SJCRH30 (cell line): ENCODE data around the gene HSD11B1L. TPM values are rescaled to one million over a fixed set of nuclear protein-coding genes. Genes with fewer than 3 reads are reported as not detected.

ENCODE experiments used
- DNase-seq, 2 experiments: peaks; one replicate each; pipeline ENCODE4 v3.0.0-alpha.2; 2015 to 2020
- H3K27ac ChIP-seq: fragments of 250-450 bp; sonication (Bioruptor Pico); 2 replicates; pipeline ENCODE4 v1.5.1; 2020; ENCODE audit warnings: mild to moderate bottlenecking, moderate library complexity
- H3K27me3 ChIP-seq: fragments of 250-450 bp; sonication (Bioruptor Pico); 2 replicates; pipeline ENCODE4 v1.5.1; 2020; ENCODE audit warnings: mild to moderate bottlenecking, moderate library complexity
- H3K36me3 ChIP-seq: fragments of 250-450 bp; sonication (Bioruptor Pico); 2 replicates; pipeline ENCODE4 v1.5.1; 2020; ENCODE audit warnings: mild to moderate bottlenecking, moderate library complexity
- H3K4me1 ChIP-seq: fragments of 250-450 bp; sonication (Bioruptor Pico); 2 replicates; pipeline ENCODE4 v1.5.1; 2020; ENCODE audit warnings: mild to moderate bottlenecking, moderate library complexity
- H3K4me3 ChIP-seq: fragments of 250-450 bp; sonication (Bioruptor Pico); 2 replicates; pipeline ENCODE4 v1.5.1; 2020; ENCODE audit warnings: mild to moderate bottlenecking, moderate library complexity
- H3K9me3 ChIP-seq: fragments of 250-450 bp; sonication (Bioruptor Pico); replicated peaks from 2 replicates; pipeline ENCODE4 v1.5.1; 2020; ENCODE audit warnings: mild to moderate bottlenecking, moderate library complexity
- total RNA-seq: library from RNA; depleted of rRNA; stranded (reverse); fragments of >200 nt; shearing (Covaris generic); gene quantifications from 2 replicates; pipeline ENCODE4 v1.2.3, GENCODE V29; 2014

The HSD11B1L gene
- total RNA-seq, 1 experiment from 2014 or later = 1.3 TPM

GRCh38 chr19:5677136-5677535, 3.7 kb upstream of the HSD11B1L start:
- Histone ChIP-seq H3K27me3 (no peaks in the 10 kb centered on the region), H3K4me1 (peaks cover 32% of the 10 kb centered on the region), H3K27ac (peak overlapping the region; percentile 81), H3K4me3 (no peak overlapping the region), H3K9me3 (no peaks in the 10 kb centered on the region), H3K36me3 (peaks cover 6% of the 10 kb centered on the region)
- no peak for DNase-seq

GRCh38 chr19:5677580-5677979, 3.2 kb upstream of the HSD11B1L start:
- Histone ChIP-seq H3K4me3 (no peak overlapping the region), H3K4me1 (peaks cover 32% of the 10 kb centered on the region), H3K27me3 (no peaks in the 10 kb centered on the region), H3K9me3 (no peaks in the 10 kb centered on the region), H3K27ac (peak overlapping the region; percentile 81), H3K36me3 (0 out of 2 replicates have a peak, but pooled peaks cover 4% of the 10 kb centered on the region)
- DNase-seq = no peak

- Histone ChIP-seq H3K4me3 (no peak overlapping the region), H3K27me3 (no peaks in the 10 kb centered on the region), H3K4me1 (peaks cover 32% of the 10 kb centered on the region), H3K27ac (no peak overlapping the region), H3K9me3 (no peaks in the 10 kb centered on the region), H3K36me3 (0 out of 2 replicates have a peak, but pooled peaks cover 4% of the 10 kb centered on the region)
- DNase-seq = no peak
Measured at GRCh38 chr19:5678071-5678718, 2.6 kb upstream of the HSD11B1L start.

- peaks cover 32% of the 10 kb centered on the region for H3K4me1 ChIP-seq
- no peak for DNase-seq
- peak overlapping the region; percentile 65 for H3K27ac ChIP-seq
- peak overlapping the region; percentile 88 for H3K4me3 ChIP-seq
- no peaks in the 10 kb centered on the region for H3K9me3 ChIP-seq
- no peaks in the 10 kb centered on the region for H3K27me3 ChIP-seq
- H3K36me3 ChIP-seq = no peaks in the 10 kb centered on the region
Measured at GRCh38 chr19:5679289-5680083, 1.3 kb upstream of the HSD11B1L start.

DNA sequence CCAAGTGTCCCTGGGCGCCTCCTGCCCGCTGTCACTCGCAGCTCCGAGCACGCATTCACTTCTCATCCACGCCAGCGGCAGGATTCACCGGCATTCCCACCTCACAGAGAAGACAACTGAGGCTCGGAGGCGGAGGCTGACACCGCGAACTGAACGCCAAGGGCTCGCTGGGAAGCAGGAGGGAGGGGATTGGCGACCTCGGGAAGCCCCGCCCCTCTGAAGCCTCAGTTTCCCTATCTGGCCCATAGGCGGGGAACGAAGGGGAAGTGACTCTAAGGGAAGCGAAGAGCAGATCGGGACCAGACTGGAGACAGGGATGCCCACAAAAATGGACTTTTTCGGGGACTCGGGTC, 767 bp upstream of the HSD11B1L start:
- Histone ChIP-seq H3K4me3 (peak overlapping the region; percentile 88), H3K27ac (peak overlapping the region; percentile 65), H3K27me3 (no peaks in the 10 kb centered on the region), H3K9me3 (no peaks in the 10 kb centered on the region), H3K4me1 (peaks cover 26% of the 10 kb centered on the region), H3K36me3 (no peaks in the 10 kb centered on the region)
- no peak for DNase-seq

DNA sequence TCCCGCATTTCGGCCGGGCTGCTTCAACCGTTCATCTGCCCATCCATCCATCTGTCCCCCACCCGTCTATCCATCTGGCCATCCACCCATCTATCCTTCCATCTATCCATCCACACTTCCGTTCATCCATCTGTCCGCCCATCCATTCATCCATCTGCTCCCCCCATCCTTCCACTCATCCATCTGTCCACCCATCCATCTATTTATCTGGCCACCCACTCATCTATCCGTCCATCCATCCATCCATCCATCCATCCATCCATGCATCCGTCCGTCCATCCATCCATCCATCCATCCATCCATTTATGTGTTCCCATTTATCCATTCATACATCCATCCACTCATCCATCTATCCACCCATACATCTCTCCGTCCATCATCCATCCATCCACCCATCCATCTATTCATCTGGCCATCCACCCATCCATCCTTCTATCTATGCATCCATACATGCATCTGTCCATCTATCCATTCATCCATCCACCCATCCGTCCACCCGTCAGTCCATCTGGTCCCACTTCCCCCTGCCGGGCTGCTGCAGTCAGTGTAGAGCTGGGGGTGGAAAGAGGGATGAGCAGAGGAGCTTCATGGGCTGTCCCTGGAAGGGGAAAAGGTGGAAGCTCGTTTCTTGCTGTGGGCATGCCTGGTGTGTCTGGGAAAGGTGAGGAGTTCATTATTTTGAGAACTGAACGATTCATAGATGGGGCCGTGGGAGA, 722 bp downstream of the HSD11B1L start:
- no peak for DNase-seq
- peak overlapping the region; percentile 88 for H3K4me3 ChIP-seq
- no peaks in the 10 kb centered on the region for H3K36me3 ChIP-seq

DNA sequence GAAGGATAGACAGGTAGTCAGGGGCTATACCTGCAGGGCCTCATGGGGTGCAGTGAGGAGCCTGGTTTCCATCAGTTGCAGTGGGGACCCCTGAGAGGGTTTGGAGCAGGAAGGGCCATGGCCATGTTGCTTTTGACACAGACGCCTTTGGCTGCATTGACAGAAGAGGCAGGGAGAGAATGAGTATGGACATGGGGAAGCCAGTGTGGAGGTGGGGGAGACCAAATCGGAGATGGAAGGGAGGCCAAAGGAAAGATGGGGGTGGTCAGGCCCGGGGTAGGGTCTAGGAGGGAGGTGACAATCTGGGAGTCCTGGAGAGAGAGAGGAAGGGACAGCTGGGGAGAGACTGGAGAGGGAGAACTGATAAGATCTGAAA, 1.3 kb downstream of the HSD11B1L start:
- no peaks in the 10 kb centered on the region for H3K36me3 ChIP-seq
- H3K4me3 ChIP-seq = no peak overlapping the region
- no peak for DNase-seq
- H3K27me3 ChIP-seq = no peaks in the 10 kb centered on the region
- H3K4me1 ChIP-seq = peaks cover 7% of the 10 kb centered on the region
- no peaks in the 10 kb centered on the region for H3K9me3 ChIP-seq
- H3K27ac ChIP-seq = no peak overlapping the region

More for the DNA sequence above, 722 bp downstream of the HSD11B1L start:
- Histone ChIP-seq H3K9me3 (no peaks in the 10 kb centered on the region), H3K27me3 (no peaks in the 10 kb centered on the region), H3K4me1 (peaks cover 11% of the 10 kb centered on the region), H3K27ac (no peak overlapping the region)

DNA sequence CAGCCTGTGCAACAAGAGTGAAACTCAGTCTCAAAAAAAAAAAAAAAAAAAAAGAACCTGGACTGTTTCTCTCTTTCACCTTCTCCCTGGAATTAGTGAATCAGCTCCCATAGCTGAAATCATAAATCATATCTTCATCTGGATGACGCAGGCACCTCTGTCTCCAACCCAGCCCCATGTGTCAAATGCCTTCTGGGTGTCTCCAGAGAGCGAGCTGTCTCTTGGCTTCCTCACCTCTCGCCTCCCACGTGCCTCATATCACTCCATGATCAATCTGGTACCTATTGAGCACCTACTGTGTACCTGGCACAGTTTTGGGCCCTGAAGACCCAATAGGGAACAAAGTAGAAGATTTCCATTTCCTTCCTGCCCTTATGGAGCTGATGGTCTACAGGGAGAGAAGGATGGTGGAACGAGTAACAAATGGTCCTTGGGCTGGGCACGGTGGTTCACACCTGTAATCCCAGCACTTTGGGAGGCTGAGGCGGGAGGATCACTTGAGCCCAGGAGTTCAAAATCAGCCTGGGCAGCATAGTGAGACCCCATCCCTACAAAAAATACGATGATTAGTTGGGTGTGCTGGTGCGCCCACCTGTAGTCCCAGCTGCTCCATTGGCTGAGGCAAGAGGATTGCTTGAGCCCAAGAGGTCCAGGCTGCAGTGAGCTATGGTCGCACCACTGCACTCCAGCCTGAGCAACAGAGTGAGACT, 2.5 kb downstream of the HSD11B1L start:
- no peak overlapping the region for H3K4me3 ChIP-seq
- no peaks in the 10 kb centered on the region for H3K9me3 ChIP-seq
- H3K4me1 ChIP-seq = no peaks in the 10 kb centered on the region; the same call in 1 of the 2 replicates
- H3K36me3 ChIP-seq = no peaks in the 10 kb centered on the region
- H3K27me3 ChIP-seq = no peaks in the 10 kb centered on the region
- H3K27ac ChIP-seq = no peak overlapping the region
- DNase-seq = no peak

GRCh38 chr19:5684694-5685430, 4.0 kb downstream of the HSD11B1L start:
- H3K27ac ChIP-seq = no peak overlapping the region
- H3K9me3 ChIP-seq = no peaks in the 10 kb centered on the region
- H3K4me3 ChIP-seq = no peak overlapping the region
- H3K36me3 ChIP-seq = no peaks in the 10 kb centered on the region
- H3K4me1 ChIP-seq = no peaks in the 10 kb centered on the region; the same call in 1 of the 2 replicates
- H3K27me3 ChIP-seq = no peaks in the 10 kb centered on the region
- DNase-seq = no peak

DNA sequence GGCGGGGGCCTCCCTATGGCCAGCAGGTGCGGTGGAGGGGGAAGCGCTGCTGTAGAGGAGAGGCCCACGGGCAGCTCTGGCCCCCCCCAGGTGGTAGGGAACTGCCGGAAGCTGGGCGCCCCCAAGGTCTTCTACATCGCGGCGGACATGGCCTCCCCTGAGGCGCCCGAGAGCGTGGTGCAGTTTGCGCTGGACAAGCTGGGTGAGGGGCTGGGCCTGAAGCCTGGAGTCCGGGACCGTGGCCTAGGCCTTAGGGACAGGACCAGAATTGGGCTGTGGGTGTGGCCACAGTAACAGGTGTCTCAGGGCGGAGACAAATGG, 5.5 kb downstream of the HSD11B1L start:
- H3K9me3 ChIP-seq = no peaks in the 10 kb centered on the region
- no peak overlapping the region for H3K27ac ChIP-seq
- no peaks in the 10 kb centered on the region; the same call in 1 of the 2 replicates for H3K4me1 ChIP-seq
- no peaks in the 10 kb centered on the region for H3K27me3 ChIP-seq
- peaks cover 10% of the 10 kb centered on the region for H3K36me3 ChIP-seq
- no peak for DNase-seq
- peak overlapping the region; percentile 71 for H3K4me3 ChIP-seq

DNA sequence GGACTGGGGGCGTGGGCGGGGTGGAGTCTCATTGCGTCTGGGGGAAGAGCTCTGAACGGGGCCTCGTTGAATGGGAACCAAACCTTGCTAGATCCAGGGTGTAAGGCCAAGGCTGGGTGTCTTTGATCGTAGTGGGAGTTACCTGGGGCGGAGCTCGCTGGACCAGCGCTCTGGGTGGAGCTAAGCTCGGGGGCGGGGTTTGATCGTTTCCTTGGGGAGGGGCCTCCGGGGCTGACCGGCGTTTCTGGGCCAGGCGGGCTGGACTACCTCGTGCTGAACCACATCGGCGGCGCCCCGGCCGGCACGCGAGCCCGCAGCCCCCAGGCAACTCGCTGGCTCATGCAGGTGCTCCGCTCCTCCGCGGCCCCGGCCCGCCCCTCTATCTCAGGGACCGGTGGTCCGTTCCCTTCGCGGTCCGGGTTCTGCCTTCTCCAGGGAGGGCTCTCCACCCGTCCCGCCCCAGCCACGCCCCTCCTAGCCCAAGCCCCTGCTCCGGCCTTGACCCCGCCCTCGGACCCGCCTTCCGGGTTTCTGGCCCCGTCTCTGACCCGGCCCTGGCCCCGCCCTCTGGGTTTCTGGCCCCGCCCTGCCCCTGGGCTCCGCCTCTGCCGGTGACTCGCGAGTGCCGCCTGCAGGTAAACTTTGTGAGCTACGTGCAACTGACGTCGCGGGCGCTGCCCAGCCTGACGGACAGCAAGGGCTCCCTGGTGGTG, 6.0 kb downstream of the HSD11B1L start:
- no peaks in the 10 kb centered on the region for H3K27me3 ChIP-seq
- peak overlapping the region; percentile 28 for H3K27ac ChIP-seq

DNA sequence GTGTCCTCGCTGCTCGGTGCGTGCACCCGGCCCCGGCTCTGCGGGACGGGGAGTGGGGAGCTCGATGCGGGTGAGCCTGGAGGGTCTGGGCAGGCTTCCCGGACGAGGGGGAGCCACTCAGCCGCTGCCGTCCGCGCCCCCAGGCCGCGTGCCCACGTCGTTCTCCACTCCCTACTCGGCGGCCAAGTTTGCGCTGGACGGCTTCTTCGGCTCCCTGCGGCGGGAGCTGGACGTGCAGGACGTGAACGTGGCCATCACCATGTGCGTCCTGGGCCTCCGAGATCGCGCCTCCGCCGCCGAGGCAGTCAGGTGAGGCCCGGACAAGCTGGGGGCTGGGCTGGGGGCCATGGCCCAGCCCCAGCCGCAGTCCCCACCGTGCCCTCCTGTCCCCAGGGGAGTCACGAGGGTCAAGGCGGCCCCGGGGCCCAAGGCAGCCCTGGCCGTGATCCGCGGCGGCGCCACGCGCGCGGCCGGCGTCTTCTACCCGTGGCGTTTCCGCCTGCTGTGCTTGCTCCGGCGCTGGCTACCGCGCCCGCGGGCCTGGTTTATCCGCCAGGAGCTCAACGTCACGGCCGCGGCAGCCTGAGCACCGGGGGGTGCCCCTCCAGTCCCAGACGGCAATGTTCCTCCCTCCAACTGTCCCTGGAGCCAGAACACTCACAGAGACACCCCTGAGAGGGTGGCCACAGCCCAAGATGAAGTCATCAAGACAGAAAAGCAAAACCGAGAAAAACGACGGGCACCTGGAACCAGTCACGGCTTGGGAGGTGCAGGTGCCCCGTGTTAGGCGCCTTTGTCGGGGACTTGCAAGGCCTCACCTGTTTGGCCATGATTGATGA, 6.8 kb downstream of the HSD11B1L start:
- no peak overlapping the region for H3K27ac ChIP-seq
- no peak for DNase-seq
- H3K9me3 ChIP-seq = no peaks in the 10 kb centered on the region
- no peaks in the 10 kb centered on the region for H3K27me3 ChIP-seq
- peak overlapping the region; percentile 71 for H3K4me3 ChIP-seq
- H3K36me3 ChIP-seq = peaks cover 22% of the 10 kb centered on the region
- H3K4me1 ChIP-seq = no peaks in the 10 kb centered on the region; the same call in 1 of the 2 replicates

More for the DNA sequence above, 6.0 kb downstream of the HSD11B1L start:
- Histone ChIP-seq H3K4me1 (no peaks in the 10 kb centered on the region; the same call in 1 of the 2 replicates), H3K36me3 (peaks cover 15% of the 10 kb centered on the region), H3K9me3 (no peaks in the 10 kb centered on the region), H3K4me3 (peak overlapping the region; percentile 71)
- DNase-seq = peak; percentile 97 to 99
